DOHH2 (cell line): ENCODE measurements around the gene FLYWCH2.

ENCODE experiments used
- EZH2phosphoT487 ChIP-seq: fragments of 200-600 bp; sonication (generic); IDR thresholded peaks from 2 replicates; pipeline ENCODE4 v1.6.1; 2017; ENCODE audit warnings: borderline replicate concordance, mild to moderate bottlenecking, antibody characterized with exemption, low read length, moderate library complexity, mixed read lengths
- TF ChIP-seq, protein P1 (sequence below): fragments of 200-600 bp; sonication (generic); IDR thresholded peaks from one replicate; pipeline ENCODE4 v1.5.1; 2014; ENCODE audit warnings: antibody characterized with exemption, mild to moderate bottlenecking, low read depth, low read length; ENCODE audit not compliant: poor library complexity, severe bottlenecking

DNA sequence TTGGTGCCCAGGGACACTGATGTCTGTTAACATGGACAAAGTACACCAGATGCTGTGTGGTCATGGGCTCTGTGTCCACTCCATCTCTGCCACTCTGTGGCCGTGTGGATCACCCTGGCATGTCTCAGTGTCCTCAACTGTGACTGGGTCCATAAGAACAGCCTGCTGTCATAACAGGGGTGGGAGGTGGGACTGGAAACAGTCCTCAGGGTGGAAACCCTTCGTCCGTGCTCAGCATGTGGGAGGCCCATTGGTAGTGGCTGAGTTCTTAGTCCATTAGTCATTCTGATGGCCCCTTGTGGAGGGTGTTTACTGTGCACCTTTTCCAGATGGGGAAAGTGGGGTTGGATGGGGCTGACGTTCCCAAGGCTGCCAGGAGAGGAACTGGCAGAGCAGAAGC, 12.8 kb downstream of the FLYWCH2 start:
- TF ChIP-seq, protein P1, sequence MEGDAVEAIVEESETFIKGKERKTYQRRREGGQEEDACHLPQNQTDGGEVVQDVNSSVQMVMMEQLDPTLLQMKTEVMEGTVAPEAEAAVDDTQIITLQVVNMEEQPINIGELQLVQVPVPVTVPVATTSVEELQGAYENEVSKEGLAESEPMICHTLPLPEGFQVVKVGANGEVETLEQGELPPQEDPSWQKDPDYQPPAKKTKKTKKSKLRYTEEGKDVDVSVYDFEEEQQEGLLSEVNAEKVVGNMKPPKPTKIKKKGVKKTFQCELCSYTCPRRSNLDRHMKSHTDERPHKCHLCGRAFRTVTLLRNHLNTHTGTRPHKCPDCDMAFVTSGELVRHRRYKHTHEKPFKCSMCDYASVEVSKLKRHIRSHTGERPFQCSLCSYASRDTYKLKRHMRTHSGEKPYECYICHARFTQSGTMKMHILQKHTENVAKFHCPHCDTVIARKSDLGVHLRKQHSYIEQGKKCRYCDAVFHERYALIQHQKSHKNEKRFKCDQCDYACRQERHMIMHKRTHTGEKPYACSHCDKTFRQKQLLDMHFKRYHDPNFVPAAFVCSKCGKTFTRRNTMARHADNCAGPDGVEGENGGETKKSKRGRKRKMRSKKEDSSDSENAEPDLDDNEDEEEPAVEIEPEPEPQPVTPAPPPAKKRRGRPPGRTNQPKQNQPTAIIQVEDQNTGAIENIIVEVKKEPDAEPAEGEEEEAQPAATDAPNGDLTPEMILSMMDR = no peak
- no peak for TF ChIP-seq EZH2phosphoT487
